GM19035 (cell line): ENCODE results near the gene GCNT4.
"Not testable (repeated sequence)": the region's sequence is repeated elsewhere in the genome, so short reads cannot be mapped to it uniquely, and the experiment has no call there.

ENCODE experiments used
- ATAC-seq: cut with Tn5 transposase; IDR thresholded peaks from one replicate; pipeline ENCODE4 v1.9.1; 2021; ENCODE audit not compliant: unreplicated experiment

Gene GCNT4

GRCh38 chr5:75052192-75053053 is at the start of gene GCNT4:
Gene GCNT4, minus strand, starts transcription at chr5:75052558. Its CDS starts 22,521 bp downstream, at chr5:75030037.
- ATAC-seq, result no peak

- ATAC-seq, result not testable (repeated sequence)
Observed at GRCh38 chr5:75095956-75096355, 43.6 kb upstream of the GCNT4 start.

DNA sequence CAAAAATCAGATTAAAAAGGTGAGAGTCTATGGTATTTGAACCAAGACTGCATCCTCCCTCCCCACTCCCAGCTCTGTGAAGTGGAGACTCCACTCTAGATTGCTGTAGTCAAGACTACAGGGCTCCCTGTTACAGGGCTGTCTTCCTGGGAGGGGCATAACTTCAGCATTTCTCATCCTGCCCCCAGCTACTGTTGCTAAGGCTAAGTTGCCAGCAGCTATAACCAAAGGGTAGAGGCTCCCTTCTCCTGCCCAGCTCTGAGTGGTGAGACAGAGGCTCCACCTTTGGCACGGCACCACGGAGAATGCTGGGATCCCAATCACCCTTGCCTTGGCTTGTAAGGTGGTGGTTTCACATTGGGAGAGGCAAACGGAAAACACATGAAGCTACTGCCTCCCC is 39.2 kb upstream of the GCNT4 start:
- ATAC-seq, result no peak

DNA sequence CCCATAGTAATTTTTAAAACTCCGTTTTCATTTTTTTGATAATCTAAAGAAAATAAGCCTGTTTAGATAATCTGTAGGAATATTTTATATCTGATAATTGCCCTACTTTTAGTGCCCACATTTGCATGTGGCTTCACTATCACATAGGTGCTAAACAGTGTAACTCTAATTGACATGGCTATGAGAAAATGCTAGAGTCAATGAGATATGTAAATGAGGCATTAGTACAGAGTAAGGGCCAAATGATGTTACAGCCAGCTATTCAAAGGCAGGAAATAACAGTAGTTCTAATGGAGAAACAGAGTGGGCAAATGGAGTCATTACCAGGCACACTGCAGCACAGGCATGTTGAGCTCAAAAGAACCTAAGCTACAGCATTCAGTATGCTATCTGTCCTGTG is 37.3 kb upstream of the GCNT4 start:
- no peak for ATAC-seq

DNA sequence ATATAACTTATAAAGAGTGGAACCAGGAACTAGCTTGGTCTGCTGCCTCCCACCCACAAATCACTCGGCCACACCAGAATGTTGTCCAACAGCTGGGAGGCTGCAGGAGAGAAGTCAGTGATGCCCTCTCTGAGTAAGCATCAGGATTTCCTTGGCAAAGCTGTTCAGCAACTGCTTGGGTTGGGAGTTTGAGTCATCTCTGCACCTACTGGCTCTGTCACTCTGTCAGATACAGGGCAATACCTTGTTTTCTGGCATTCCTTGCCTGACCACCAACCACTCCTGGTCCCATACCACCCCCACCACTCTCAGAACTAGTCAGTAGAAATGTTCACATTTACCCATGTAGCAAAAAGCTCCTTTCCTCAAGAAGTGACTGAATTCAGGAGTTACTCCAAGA is 36.8 kb upstream of the GCNT4 start:
- ATAC-seq, result no peak

DNA sequence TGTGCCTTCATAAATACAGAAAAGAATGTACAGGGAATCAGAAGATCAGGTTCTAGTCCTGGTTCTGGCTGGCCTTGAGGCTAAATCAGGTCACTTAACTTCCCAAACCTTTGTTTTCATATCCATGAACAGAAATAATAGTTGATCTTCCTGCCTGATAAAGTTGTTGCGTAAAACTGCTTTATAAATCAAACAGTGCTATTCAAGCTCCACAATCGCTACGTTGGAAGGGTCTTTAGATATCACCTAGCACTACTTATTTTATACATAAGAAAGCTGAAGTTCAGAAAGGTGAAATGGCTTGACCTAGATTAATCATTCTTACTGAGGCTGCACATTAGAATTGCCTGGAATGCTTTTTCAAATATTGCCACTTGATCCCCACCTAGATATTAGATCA is 36.3 kb upstream of the GCNT4 start:
- no peak for ATAC-seq

GRCh38 chr5:75081510-75081909 is 29.2 kb upstream of the GCNT4 start:
- no peak for ATAC-seq

- ATAC-seq, result not testable (repeated sequence)
Observed at GRCh38 chr5:75079346-75079745, 27.0 kb upstream of the GCNT4 start.

DNA sequence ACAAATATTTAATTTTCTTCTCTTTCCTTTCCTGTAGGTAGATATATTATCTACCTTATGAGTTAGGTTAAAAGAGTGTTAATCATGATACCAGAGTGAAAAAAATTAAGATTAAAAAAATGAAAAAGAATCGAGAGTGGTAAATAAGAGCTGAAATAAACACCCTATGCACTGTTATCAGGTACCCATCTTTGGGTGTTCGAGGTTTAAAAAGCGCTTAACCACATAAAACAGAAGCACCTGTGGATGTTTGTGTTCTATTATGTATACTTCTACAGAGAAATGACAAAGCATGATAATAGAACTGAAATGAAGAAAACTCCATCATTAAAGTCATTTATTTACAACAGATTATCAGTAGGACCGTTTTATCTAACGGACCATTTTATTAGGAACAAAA is 25.7 kb upstream of the GCNT4 start:
- ATAC-seq, result no peak

GRCh38 chr5:75072061-75072460 is 19.7 kb upstream of the GCNT4 start:
- ATAC-seq, result no peak

DNA sequence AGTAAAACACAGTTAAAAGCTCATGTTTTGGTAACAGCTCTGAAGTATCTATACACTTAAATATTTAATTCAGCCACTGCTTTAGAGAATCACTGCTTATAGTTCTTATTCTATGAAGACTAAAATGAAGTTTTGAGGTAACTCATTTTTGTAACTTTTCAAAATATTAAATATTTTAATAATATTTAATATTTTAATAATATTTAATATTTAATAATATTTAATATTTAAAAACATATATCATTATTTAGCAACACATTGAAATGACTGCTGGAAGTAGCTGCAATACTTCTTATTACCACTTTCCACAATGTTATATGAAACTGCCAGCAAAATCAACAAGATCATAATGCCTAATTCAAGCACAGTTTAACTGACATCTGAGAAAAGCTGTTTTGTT is 18.7 kb upstream of the GCNT4 start:
- ATAC-seq, result no peak

- ATAC-seq, result no peak
Observed at GRCh38 chr5:75067434-75067833, 15.1 kb upstream of the GCNT4 start.

GRCh38 chr5:75062925-75063531 is 10.7 kb upstream of the GCNT4 start:
- no peak for ATAC-seq

DNA sequence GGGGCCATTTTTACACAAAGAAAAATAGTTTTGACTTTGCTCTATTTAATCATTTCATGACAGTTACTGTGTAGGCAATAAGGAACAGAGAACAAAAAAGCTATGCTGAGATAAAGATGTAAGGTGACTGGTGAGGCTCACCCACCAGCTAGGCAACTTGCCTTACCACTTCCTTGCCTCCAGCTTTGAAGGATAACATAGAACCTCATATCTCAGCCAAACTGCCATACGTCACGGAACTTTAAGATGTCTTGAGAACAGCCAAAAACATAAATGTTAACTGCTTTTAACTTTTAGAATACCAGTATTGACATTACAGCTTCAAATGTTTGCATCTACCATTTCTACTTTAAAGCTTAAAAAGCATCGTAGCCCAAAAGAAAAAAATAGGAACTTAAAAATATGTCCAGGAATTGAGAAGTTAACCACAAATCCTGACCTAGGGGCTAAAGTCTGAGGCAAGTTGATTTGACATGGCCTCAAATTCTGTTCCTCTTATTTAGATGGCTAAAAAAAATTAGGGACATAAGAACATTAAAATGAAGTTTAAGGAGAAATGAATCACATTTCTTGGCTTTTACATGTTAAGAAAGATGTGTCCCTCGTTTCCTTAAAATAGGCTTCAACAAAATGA is 7.7 kb upstream of the GCNT4 start:
- ATAC-seq, result no peak

DNA sequence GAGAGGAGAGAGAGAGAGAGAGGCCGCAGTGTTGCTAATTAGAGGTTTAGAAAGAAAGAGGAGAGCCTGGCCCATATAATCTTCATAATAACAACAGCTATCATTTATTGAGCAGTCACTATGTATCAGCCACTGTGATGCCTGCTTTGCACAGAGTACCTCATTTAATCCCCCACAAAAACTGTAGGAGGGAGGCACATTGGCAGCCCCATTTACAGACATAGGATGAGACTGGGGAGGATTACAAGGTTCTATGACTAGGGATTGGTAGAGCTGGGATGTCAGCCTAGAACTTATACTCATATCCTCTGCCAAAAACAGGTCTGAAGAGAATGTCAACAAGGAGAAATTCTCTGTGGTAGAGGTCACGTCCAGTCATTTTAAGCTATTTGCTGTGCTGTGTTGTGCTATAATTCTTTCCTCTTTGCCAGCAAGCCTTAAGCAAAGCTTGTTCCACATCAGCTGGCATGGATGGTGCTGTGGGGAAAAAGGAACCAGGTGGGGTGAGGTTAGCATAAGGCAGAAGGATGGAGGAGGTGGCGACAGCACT is 6.7 kb upstream of the GCNT4 start:
- no peak for ATAC-seq

DNA sequence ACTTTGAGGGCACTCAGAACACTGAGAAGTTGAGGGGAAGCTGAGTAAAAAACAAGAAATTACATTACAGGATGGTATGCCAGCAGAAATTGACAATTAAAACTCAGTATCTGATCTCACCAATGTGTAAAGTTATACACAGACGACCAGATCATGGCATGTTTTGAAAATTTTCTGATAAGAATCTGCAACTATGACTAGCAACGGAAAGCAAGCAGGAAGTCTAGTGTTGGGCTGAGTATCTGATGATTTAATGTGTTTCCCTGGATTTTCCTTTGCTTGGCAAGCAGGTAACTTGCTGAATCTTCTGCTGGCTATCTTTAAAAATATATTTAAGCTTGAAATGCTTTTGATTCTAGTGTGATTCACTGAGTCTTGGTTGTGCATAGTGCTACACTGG is 5.2 kb upstream of the GCNT4 start:
- ATAC-seq, result no peak

- ATAC-seq, result no peak
Observed at GRCh38 chr5:75055727-75056144, 3.4 kb upstream of the GCNT4 start.

- ATAC-seq, result no peak
Observed at GRCh38 chr5:75054134-75054930, 2.0 kb upstream of the GCNT4 start.

- no peak for ATAC-seq
Observed at GRCh38 chr5:75053304-75054133, 1.2 kb upstream of the GCNT4 start.

GRCh38 chr5:75053054-75053303 is 621 bp upstream of the GCNT4 start:
- no peak for ATAC-seq
